MM.1S (cell line): ENCODE measurements around the gene ENKD1.

Experiments
- DNase-seq: peaks from one replicate; pipeline ENCODE4 v3.0.0-alpha.2; 2015
- H2AFZ ChIP-seq: fragments of 300-600 bp; sonication (generic); 2 replicates; pipeline ENCODE4 v1.6.0; 2016; ENCODE audit warnings: antibody characterized with exemption, low read length
- H3F3A ChIP-seq: fragments of 300-600 bp; sonication (generic); 2 replicates; pipeline ENCODE4 v1.6.1; 2016; ENCODE audit warnings: mild to moderate bottlenecking, antibody characterized with exemption, low read length, moderate library complexity, mixed read lengths; ENCODE audit not compliant: insufficient read depth
- H3K27ac ChIP-seq: fragments of 300-600 bp; sonication (generic); 2 replicates; pipeline ENCODE4 v1.5.1; 2016; ENCODE audit warnings: mild to moderate bottlenecking, low read length
- H3K27me3 ChIP-seq: fragments of 300-600 bp; sonication (generic); replicated peaks from 2 replicates; pipeline ENCODE4 v1.6.0; 2016; ENCODE audit warnings: low read length; ENCODE audit not compliant: insufficient read depth
- H3K36me3 ChIP-seq: fragments of 300-600 bp; sonication (generic); replicated peaks from 2 replicates; pipeline ENCODE4 v1.6.1; 2016; ENCODE audit warnings: mild to moderate bottlenecking, low read length, mixed read lengths; ENCODE audit not compliant: insufficient read depth
- H3K4me1 ChIP-seq: fragments of 300-600 bp; sonication (generic); 2 replicates; pipeline ENCODE4 v1.6.1; 2016; ENCODE audit warnings: low read length, mixed read lengths
- H3K4me2 ChIP-seq: fragments of 300-600 bp; sonication (generic); 2 replicates; pipeline ENCODE4 v1.6.0; 2016; ENCODE audit warnings: low read depth, low read length
- H3K4me3 ChIP-seq: fragments of 300-600 bp; sonication (generic); 2 replicates; pipeline ENCODE4 v1.5.1; 2016; ENCODE audit warnings: low read length, mixed read lengths
- H3K79me2 ChIP-seq: fragments of 300-600 bp; sonication (generic); 2 replicates; pipeline ENCODE4 v1.6.1; 2016; ENCODE audit warnings: mixed run types, low read length, mixed read lengths
- H3K9ac ChIP-seq: fragments of 300-600 bp; sonication (generic); 2 replicates; pipeline ENCODE4 v1.6.1; 2016; ENCODE audit warnings: low read length, mixed read lengths
- H3K9me2 ChIP-seq: fragments of 300-600 bp; sonication (generic); replicated peaks from 2 replicates; pipeline ENCODE4 v1.6.1; 2016; ENCODE audit warnings: mild to moderate bottlenecking, low read length, mixed read lengths; ENCODE audit not compliant: insufficient read depth
- H3K9me3 ChIP-seq: fragments of 300-600 bp; sonication (generic); replicated peaks from 2 replicates; pipeline ENCODE4 v1.6.1; 2016; ENCODE audit warnings: mild to moderate bottlenecking, low read length, mixed read lengths; ENCODE audit not compliant: insufficient read depth
- H4K20me1 ChIP-seq: fragments of 300-600 bp; sonication (generic); 2 replicates; pipeline ENCODE4 v1.6.1; 2016; ENCODE audit warnings: mild to moderate bottlenecking, low read length, moderate library complexity, mixed read lengths; ENCODE audit not compliant: insufficient read depth
- EZH2 ChIP-seq: fragments of 300-600 bp; sonication (generic); optimal IDR thresholded peaks from 2 replicates; pipeline ENCODE3; 2017; ENCODE audit warnings: low read depth, mild to moderate bottlenecking, antibody characterized with exemption, low read length, mixed read lengths
- EZH2phosphoT487 ChIP-seq: fragments of 300-600 bp; sonication (generic); IDR thresholded peaks from 2 replicates; pipeline ENCODE4 v1.6.1; 2018; ENCODE audit warnings: antibody characterized with exemption, low read length
- TF ChIP-seq, protein P1 (sequence below): fragments of 300-600 bp; sonication (generic); IDR thresholded peaks from 2 replicates; pipeline ENCODE4 v1.5.1; 2016; ENCODE audit warnings: antibody characterized with exemption, low read length, mixed read lengths

Gene ENKD1

DNA sequence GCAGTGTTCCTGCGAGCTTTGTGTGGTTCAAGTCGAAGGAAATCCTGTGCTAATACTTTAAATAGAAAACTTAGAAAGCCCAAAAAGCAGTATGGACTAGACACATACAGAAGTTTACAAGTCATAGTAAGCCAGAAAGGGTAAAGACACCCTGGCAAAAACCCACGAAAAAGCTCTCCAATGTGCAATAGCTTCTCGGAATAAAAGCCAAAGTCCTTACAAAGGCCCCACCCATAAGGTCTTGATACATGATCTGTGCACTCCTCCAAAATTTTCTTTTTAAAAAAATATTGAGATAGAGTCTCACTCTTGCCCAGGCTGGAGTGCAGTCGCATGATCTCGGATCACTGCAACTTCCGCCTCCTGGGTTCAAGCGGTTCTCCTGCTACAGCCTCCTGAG lies 10.4 kb upstream of the ENKD1 start:
- H3K27me3 ChIP-seq = no peaks in the 10 kb centered on the region
- DNase-seq = no peak
- no peak overlapping the region for H2AFZ ChIP-seq
- H3K36me3 ChIP-seq = no peaks in the 10 kb centered on the region
- H3K9ac ChIP-seq = no peak overlapping the region
- no peaks in the 10 kb centered on the region for H3F3A ChIP-seq
- no peaks in the 10 kb centered on the region for H3K9me3 ChIP-seq
- no peaks in the 10 kb centered on the region for H3K9me2 ChIP-seq
- H3K4me1 ChIP-seq = no peaks in the 10 kb centered on the region
- no peak overlapping the region for H3K4me3 ChIP-seq
- H4K20me1 ChIP-seq = no peaks in the 10 kb centered on the region
- no peak overlapping the region for H3K27ac ChIP-seq
- no peaks in the 10 kb centered on the region for H3K79me2 ChIP-seq
- TF ChIP-seq EZH2phosphoT487 (no peak), EZH2 (no peak)
- TF ChIP-seq, protein P1, sequence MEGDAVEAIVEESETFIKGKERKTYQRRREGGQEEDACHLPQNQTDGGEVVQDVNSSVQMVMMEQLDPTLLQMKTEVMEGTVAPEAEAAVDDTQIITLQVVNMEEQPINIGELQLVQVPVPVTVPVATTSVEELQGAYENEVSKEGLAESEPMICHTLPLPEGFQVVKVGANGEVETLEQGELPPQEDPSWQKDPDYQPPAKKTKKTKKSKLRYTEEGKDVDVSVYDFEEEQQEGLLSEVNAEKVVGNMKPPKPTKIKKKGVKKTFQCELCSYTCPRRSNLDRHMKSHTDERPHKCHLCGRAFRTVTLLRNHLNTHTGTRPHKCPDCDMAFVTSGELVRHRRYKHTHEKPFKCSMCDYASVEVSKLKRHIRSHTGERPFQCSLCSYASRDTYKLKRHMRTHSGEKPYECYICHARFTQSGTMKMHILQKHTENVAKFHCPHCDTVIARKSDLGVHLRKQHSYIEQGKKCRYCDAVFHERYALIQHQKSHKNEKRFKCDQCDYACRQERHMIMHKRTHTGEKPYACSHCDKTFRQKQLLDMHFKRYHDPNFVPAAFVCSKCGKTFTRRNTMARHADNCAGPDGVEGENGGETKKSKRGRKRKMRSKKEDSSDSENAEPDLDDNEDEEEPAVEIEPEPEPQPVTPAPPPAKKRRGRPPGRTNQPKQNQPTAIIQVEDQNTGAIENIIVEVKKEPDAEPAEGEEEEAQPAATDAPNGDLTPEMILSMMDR = no peak
- no peak overlapping the region for H3K4me2 ChIP-seq

DNA sequence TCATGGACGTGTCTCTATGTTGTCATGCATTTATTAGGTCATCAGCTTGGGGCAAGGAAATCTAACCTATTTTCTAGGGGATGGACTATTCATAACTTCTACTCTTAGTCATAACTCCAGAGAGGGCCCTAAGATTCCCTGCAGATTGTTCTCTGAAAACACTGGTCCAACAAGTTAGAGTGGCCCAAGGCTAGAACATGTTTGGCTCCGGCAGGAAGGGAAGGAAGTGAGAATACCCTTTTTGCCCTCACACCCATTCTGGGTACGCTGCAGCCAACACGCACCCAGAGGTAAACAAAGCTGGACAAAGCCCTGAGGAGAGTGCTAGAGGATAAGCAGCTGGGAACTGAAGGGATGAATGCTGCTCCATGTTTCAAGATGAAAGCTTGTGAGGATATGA lies 10.0 kb upstream of the ENKD1 start:
- Histone ChIP-seq H3K27me3 (no peaks in the 10 kb centered on the region), H3K9ac (no peak overlapping the region), H3K4me1 (no peaks in the 10 kb centered on the region), H3F3A (no peaks in the 10 kb centered on the region), H3K9me2 (no peaks in the 10 kb centered on the region), H3K4me3 (no peak overlapping the region), H3K4me2 (no peak overlapping the region), H4K20me1 (no peaks in the 10 kb centered on the region), H2AFZ (no peak overlapping the region), H3K27ac (no peak overlapping the region), H3K36me3 (no peaks in the 10 kb centered on the region), H3K79me2 (no peaks in the 10 kb centered on the region), H3K9me3 (no peaks in the 10 kb centered on the region)
- no peak for TF ChIP-seq EZH2
- TF ChIP-seq, protein P1 = no peak
- no peak for TF ChIP-seq EZH2phosphoT487
- no peak for DNase-seq

DNA sequence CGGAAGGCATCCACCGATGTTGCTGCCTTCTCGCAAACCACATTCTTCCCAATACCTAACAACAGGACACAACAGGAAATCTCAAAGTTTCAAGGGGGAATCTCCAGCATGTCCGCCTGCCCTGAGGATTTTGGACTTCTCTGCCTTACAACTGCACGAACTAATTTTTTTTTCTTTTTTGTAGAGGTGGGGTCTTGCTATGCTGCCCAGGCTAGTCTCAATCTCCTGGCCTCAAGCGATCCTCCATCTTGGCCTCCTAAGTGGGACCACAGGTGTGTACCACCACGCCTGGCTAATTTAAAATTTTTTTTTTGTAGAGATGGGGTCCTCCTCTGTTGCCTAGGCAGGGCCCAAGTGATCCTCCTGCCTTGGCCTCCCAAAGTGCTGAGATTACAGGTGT lies 9.4 kb upstream of the ENKD1 start:
- H3K4me1 ChIP-seq = no peaks in the 10 kb centered on the region
- no peaks in the 10 kb centered on the region for H3K27me3 ChIP-seq
- no peaks in the 10 kb centered on the region for H3K9me3 ChIP-seq
- TF ChIP-seq EZH2phosphoT487 (no peak), EZH2 (no peak)
- TF ChIP-seq, protein P1 = no peak
- H3K27ac ChIP-seq = no peak overlapping the region
- no peaks in the 10 kb centered on the region for H3K79me2 ChIP-seq
- H3K4me3 ChIP-seq = no peak overlapping the region
- H3F3A ChIP-seq = no peaks in the 10 kb centered on the region
- no peak for DNase-seq
- H3K9ac ChIP-seq = no peak overlapping the region
- no peaks in the 10 kb centered on the region for H4K20me1 ChIP-seq
- H2AFZ ChIP-seq = no peak overlapping the region
- no peaks in the 10 kb centered on the region for H3K36me3 ChIP-seq
- no peaks in the 10 kb centered on the region for H3K9me2 ChIP-seq
- H3K4me2 ChIP-seq = no peak overlapping the region
